Measurements from ENCODE around the gene TRUB1.

TRUB1 gene

DNA sequence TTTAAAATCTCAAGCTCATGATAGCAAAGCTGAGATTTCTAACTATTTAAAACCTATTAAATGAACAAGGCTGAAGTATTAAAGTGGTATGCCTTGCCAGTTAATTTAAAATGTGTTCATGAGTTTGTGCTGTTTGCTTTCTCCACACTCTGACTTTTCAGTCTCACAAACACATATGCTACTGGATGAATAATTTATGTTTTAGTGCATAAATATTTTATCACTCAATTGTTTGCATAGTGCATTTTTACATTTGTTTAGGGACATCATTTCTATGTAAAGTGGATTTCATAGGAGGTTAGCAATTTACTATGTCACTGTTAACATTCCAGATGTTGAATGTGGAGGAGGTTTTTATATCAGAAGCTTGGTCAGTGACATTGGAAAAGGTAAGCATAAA lies 36.0 kb downstream of the TRUB1 start:
- Histone ChIP-seq H3K79me2 (ENCODE audit: insufficient read depth, low read length) (no peaks in the 10 kb centered on the region), H2AFZ (ENCODE audit: low read depth, low read length) (no peak overlapping the region), H3K9me3 (ENCODE audit: insufficient read depth, low read length, severe bottlenecking) (no peaks in the 10 kb centered on the region), H3K36me3 (ENCODE audit: insufficient read depth, low read length) (peaks cover 6% of the 10 kb centered on the region), H3K4me1 (ENCODE audit: insufficient read depth, low read length) (peaks cover 11% of the 10 kb centered on the region; the same call in 1 of the 2 replicates), H3K4me2 (ENCODE audit: insufficient read depth, low read length) (no peak overlapping the region), H3K9ac (ENCODE audit: low read depth, low read length) (no peak overlapping the region), H4K20me1 (ENCODE audit: insufficient read depth, low read length) (no peaks in the 10 kb centered on the region), H3K27me3 (ENCODE audit: insufficient read depth, low read length, poor library complexity) (no peaks in the 10 kb centered on the region), H3K27ac (ENCODE audit: low read length) (no peak overlapping the region), H3K4me3 (ENCODE audit: low read depth in 1 of 2, low read length in 2 of 2) (no peak overlapping the region)
- ATAC-seq (ENCODE audit: insufficient read depth, low read depth) (no peak), DNase-seq (no peak)
- no peak for TF ChIP-seq EZH2 (IDR thresholded peaks at IDR 0.05; ENCODE audit: borderline replicate concordance, low read depth, low read length, severe bottlenecking)
- TF ChIP-seq, protein P1, sequence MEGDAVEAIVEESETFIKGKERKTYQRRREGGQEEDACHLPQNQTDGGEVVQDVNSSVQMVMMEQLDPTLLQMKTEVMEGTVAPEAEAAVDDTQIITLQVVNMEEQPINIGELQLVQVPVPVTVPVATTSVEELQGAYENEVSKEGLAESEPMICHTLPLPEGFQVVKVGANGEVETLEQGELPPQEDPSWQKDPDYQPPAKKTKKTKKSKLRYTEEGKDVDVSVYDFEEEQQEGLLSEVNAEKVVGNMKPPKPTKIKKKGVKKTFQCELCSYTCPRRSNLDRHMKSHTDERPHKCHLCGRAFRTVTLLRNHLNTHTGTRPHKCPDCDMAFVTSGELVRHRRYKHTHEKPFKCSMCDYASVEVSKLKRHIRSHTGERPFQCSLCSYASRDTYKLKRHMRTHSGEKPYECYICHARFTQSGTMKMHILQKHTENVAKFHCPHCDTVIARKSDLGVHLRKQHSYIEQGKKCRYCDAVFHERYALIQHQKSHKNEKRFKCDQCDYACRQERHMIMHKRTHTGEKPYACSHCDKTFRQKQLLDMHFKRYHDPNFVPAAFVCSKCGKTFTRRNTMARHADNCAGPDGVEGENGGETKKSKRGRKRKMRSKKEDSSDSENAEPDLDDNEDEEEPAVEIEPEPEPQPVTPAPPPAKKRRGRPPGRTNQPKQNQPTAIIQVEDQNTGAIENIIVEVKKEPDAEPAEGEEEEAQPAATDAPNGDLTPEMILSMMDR (IDR thresholded peaks at IDR 0.05; ENCODE audit: borderline replicate concordance, extremely low read depth, low read length, poor library complexity, severe bottlenecking), result no peak

DNA sequence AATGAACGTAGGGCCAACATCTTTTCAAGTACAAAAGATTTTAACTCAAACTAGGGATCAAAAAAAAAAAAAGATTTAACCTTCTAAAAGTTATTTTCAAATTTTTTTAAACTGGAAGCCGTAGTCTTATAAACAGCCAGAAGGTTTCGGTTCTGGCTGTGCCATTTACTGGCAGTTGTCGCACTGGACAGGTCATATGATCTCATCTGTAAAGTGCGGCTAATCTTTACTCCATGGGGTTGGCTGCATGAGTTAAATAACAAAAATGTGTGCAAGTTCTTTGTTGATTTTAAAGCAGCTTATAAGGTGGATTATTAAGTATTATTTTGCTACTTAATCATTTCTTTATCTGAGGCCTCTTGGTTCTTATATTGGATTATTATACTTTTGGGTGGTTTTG lies 36.6 kb downstream of the TRUB1 start:
- Histone ChIP-seq H3K4me1 (ENCODE audit: insufficient read depth, low read length) (peaks cover 11% of the 10 kb centered on the region; the same call in 1 of the 2 replicates), H3K27ac (ENCODE audit: low read length) (no peak overlapping the region), H3K4me2 (ENCODE audit: insufficient read depth, low read length) (no peak overlapping the region), H3K27me3 (ENCODE audit: insufficient read depth, low read length, poor library complexity) (no peaks in the 10 kb centered on the region), H2AFZ (ENCODE audit: low read depth, low read length) (no peak overlapping the region), H3K9ac (ENCODE audit: low read depth, low read length) (no peak overlapping the region), H3K36me3 (ENCODE audit: insufficient read depth, low read length) (peaks cover 6% of the 10 kb centered on the region), H3K79me2 (ENCODE audit: insufficient read depth, low read length) (no peaks in the 10 kb centered on the region), H3K9me3 (ENCODE audit: insufficient read depth, low read length, severe bottlenecking) (no peaks in the 10 kb centered on the region), H4K20me1 (ENCODE audit: insufficient read depth, low read length) (no peaks in the 10 kb centered on the region), H3K4me3 (ENCODE audit: low read depth in 1 of 2, low read length in 2 of 2) (no peak overlapping the region)
- ATAC-seq (ENCODE audit: insufficient read depth, low read depth), result no peak
- DNase-seq, result no peak
- no peak for TF ChIP-seq EZH2 (IDR thresholded peaks at IDR 0.05; ENCODE audit: borderline replicate concordance, low read depth, low read length, severe bottlenecking)
- TF ChIP-seq, protein P1 (IDR thresholded peaks at IDR 0.05; ENCODE audit: borderline replicate concordance, extremely low read depth, low read length, poor library complexity, severe bottlenecking), result no peak

DNA sequence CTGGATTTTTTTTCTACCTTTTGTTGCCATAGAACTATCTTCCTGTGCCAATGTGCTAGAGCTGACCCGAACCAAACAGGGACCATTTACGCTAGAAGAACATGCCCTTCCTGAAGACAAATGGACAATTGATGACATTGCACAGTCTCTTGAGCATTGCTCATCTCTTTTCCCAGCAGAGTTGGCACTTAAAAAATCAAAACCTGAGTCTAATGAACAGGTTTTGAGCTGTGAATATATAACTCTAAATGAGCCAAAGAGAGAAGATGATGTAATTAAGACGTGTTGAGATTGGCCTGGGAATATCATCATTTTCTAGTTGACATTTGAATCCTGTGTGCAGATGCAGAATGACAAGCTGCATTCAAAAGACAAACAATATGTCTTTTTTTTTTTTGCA lies 37.1 kb downstream of the TRUB1 start:
- Histone ChIP-seq H3K9me3 (ENCODE audit: insufficient read depth, low read length, severe bottlenecking) (no peaks in the 10 kb centered on the region), H3K36me3 (ENCODE audit: insufficient read depth, low read length) (peaks cover 10% of the 10 kb centered on the region), H3K79me2 (ENCODE audit: insufficient read depth, low read length) (no peaks in the 10 kb centered on the region), H3K4me3 (ENCODE audit: low read depth in 1 of 2, low read length in 2 of 2) (no peak overlapping the region), H2AFZ (ENCODE audit: low read depth, low read length) (no peak overlapping the region), H3K9ac (ENCODE audit: low read depth, low read length) (no peak overlapping the region), H3K4me2 (ENCODE audit: insufficient read depth, low read length) (no peak overlapping the region), H3K4me1 (ENCODE audit: insufficient read depth, low read length) (peaks cover 11% of the 10 kb centered on the region; the same call in 1 of the 2 replicates), H4K20me1 (ENCODE audit: insufficient read depth, low read length) (no peaks in the 10 kb centered on the region), H3K27me3 (ENCODE audit: insufficient read depth, low read length, poor library complexity) (no peaks in the 10 kb centered on the region), H3K27ac (ENCODE audit: low read length) (no peak overlapping the region)
- ATAC-seq (ENCODE audit: insufficient read depth, low read depth), result no peak
- TF ChIP-seq, protein P1 (IDR thresholded peaks at IDR 0.05; ENCODE audit: borderline replicate concordance, extremely low read depth, low read length, poor library complexity, severe bottlenecking), result no peak
- no peak for TF ChIP-seq EZH2 (IDR thresholded peaks at IDR 0.05; ENCODE audit: borderline replicate concordance, low read depth, low read length, severe bottlenecking)
- DNase-seq, result no peak

DNA sequence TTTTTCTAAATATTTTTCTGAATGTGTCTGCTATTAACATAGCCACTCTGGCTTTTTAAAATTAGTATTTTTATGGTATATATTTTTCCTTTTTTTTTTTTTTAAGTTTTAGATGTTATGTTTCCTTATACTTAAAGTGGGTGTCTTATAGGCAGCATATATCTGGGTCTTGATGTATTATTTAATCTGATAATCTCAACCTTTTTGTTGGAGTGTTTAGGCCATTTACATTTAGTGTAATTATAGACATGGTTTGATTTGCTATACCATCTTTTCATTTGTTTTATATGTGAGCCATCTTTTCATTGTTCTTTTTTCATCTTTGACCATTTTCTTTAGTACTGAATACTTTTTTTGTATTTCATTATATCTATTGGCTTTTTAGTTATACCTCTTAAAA lies 45.0 kb downstream of the TRUB1 start:
- Histone ChIP-seq H4K20me1 (ENCODE audit: insufficient read depth, low read length) (no peaks in the 10 kb centered on the region), H3K79me2 (ENCODE audit: insufficient read depth, low read length) (no peaks in the 10 kb centered on the region), H3K27me3 (ENCODE audit: insufficient read depth, low read length, poor library complexity) (no peaks in the 10 kb centered on the region), H3K9me3 (ENCODE audit: insufficient read depth, low read length, severe bottlenecking) (peaks cover 53% of the 10 kb centered on the region), H3K9ac (ENCODE audit: low read depth, low read length) (no peak overlapping the region), H3K36me3 (ENCODE audit: insufficient read depth, low read length) (peaks cover 41% of the 10 kb centered on the region; the same call in 1 of the 2 replicates), H3K4me3 (ENCODE audit: low read depth in 1 of 2, low read length in 2 of 2) (no peak overlapping the region), H3K4me1 (ENCODE audit: insufficient read depth, low read length) (no peaks in the 10 kb centered on the region), H2AFZ (ENCODE audit: low read depth, low read length) (no peak overlapping the region), H3K4me2 (ENCODE audit: insufficient read depth, low read length) (no peak overlapping the region), H3K27ac (ENCODE audit: low read length) (no peak overlapping the region)
- ATAC-seq (ENCODE audit: insufficient read depth, low read depth) (no peak), DNase-seq (no peak)
- TF ChIP-seq, protein P1 (IDR thresholded peaks at IDR 0.05; ENCODE audit: borderline replicate concordance, extremely low read depth, low read length, poor library complexity, severe bottlenecking), result no peak
- TF ChIP-seq EZH2 (IDR thresholded peaks at IDR 0.05; ENCODE audit: borderline replicate concordance, low read depth, low read length, severe bottlenecking), result no peak

All from DND-41 (cell line).